ENCODE measurements around the gene VKORC1L1.
"Not testable (repeated sequence)": the region's sequence is repeated elsewhere in the genome, so short reads cannot be mapped to it uniquely, and the experiment has no call there.

VKORC1L1 gene

GRCh38 chr7:65927489-65928448 is 54.9 kb downstream of the VKORC1L1 start:
- TF ChIP-seq, protein P1, sequence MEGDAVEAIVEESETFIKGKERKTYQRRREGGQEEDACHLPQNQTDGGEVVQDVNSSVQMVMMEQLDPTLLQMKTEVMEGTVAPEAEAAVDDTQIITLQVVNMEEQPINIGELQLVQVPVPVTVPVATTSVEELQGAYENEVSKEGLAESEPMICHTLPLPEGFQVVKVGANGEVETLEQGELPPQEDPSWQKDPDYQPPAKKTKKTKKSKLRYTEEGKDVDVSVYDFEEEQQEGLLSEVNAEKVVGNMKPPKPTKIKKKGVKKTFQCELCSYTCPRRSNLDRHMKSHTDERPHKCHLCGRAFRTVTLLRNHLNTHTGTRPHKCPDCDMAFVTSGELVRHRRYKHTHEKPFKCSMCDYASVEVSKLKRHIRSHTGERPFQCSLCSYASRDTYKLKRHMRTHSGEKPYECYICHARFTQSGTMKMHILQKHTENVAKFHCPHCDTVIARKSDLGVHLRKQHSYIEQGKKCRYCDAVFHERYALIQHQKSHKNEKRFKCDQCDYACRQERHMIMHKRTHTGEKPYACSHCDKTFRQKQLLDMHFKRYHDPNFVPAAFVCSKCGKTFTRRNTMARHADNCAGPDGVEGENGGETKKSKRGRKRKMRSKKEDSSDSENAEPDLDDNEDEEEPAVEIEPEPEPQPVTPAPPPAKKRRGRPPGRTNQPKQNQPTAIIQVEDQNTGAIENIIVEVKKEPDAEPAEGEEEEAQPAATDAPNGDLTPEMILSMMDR (IDR thresholded peaks at IDR 0.05; ENCODE audit: low read depth, low read length), result no peak
- DNase-seq (ENCODE audit: low read depth in 2 of 2), result peak in 1 of 2 donors; percentile 26
- no peak overlapping the region for H3K4me3 ChIP-seq (replicated peaks in 1 of 2; ENCODE audit: low read depth in 2 of 2, low read length in 2 of 2)

- H3K4me3 ChIP-seq (replicated peaks in 1 of 2; ENCODE audit: low read depth in 2 of 2, low read length in 2 of 2), result no peak overlapping the region
- TF ChIP-seq, protein P1 (IDR thresholded peaks at IDR 0.05; ENCODE audit: low read depth, low read length), result no peak
- DNase-seq (ENCODE audit: low read depth in 2 of 2), result no peak
Observed at GRCh38 chr7:65931685-65932084, 58.8 kb downstream of the VKORC1L1 start.

GRCh38 chr7:65937296-65937695 is 64.4 kb downstream of the VKORC1L1 start:
- DNase-seq (ENCODE audit: low read depth in 2 of 2), result no peak
- H3K4me3 ChIP-seq (replicated peaks in 1 of 2; ENCODE audit: low read depth in 2 of 2, low read length in 2 of 2), result no peak overlapping the region
- TF ChIP-seq, protein P1 (IDR thresholded peaks at IDR 0.05; ENCODE audit: low read depth, low read length), result no peak

DNA sequence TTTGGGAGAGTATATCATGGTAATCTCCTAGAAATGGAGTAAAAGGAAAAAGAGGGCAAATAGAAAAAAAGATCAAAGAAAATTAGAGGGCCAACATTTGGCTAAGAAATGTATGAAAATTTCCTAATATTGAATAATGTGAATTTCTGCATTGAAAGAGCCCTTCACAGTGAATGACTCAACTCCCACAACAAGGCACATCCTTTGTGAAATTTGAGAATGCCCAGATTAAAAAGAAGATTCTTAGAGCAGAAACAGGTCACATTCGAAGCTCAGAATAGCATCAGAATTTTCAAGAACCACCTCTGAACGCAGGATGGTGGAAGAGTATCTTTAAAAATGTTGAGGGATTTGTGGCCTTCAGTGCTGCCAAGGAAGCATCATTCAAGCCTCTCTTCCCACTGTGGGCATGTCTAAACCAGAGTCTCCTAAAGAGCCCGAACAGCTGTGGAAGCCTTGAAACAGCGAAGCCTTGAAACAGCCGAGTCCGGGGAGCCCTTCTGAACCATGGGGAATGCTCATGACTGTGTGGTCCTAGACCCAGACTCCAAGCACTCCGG is 65.5 kb downstream of the VKORC1L1 start:
- TF ChIP-seq, protein P1 (IDR thresholded peaks at IDR 0.05; ENCODE audit: low read depth, low read length), result no peak
- H3K4me3 ChIP-seq (replicated peaks in 1 of 2; ENCODE audit: low read depth in 2 of 2, low read length in 2 of 2), result no peak overlapping the region
- peak; percentile 13 to 38 for DNase-seq (ENCODE audit: low read depth in 2 of 2)

GRCh38 chr7:65945787-65946186 is 72.9 kb downstream of the VKORC1L1 start:
- not testable (repeated sequence) for DNase-seq (ENCODE audit: low read depth in 2 of 2); H3K4me3 ChIP-seq (replicated peaks in 1 of 2; ENCODE audit: low read depth in 2 of 2, low read length in 2 of 2)

GRCh38 chr7:65946904-65947303 is 74.0 kb downstream of the VKORC1L1 start:
- DNase-seq (ENCODE audit: low read depth in 2 of 2), result peak; percentile 69 to 87
- no peak overlapping the region for H3K4me3 ChIP-seq (replicated peaks in 1 of 2; ENCODE audit: low read depth in 2 of 2, low read length in 2 of 2)
- TF ChIP-seq, protein P1 (IDR thresholded peaks at IDR 0.05; ENCODE audit: low read depth, low read length), result no peak

GRCh38 chr7:65951837-65952578 is 79.1 kb downstream of the VKORC1L1 start:
- peak; percentile 12 to 34 for DNase-seq (ENCODE audit: low read depth in 2 of 2)
- TF ChIP-seq, protein P1 (IDR thresholded peaks at IDR 0.05; ENCODE audit: low read depth, low read length), result no peak
- no peak overlapping the region for H3K4me3 ChIP-seq (replicated peaks in 1 of 2; ENCODE audit: low read depth in 2 of 2, low read length in 2 of 2)

All from cardiac fibroblast (primary cell).